HepG2 (cell line): Measurements from ENCODE around the gene MATK.

Source experiments
- CBX1 ChIP-seq: IDR thresholded peaks from one replicate; pipeline ENCODE4 v1.6.1; 2016; ENCODE audit warnings: antibody characterized with exemption, low read depth
- CBX5 ChIP-seq: sonication (generic); formaldehyde crosslinking; IDR thresholded peaks from 2 replicates; pipeline ENCODE4 v1.4.0; 2020; ENCODE audit warnings: missing genetic modification reagents, borderline replicate concordance
- CTCF ChIP-seq: sonication (generic); formaldehyde crosslinking; IDR thresholded peaks from 2 replicates; pipeline ENCODE4 v1.5.0; 2020; ENCODE audit warnings: mild to moderate bottlenecking, missing genetic modification reagents, moderate library complexity
- HNF1A ChIP-seq, 2 experiments: sonication (generic) in 1 of 2; formaldehyde crosslinking in 1 of 2; IDR thresholded peaks; 2 replicates each; pipeline versions ENCODE4 v1.4.0 to v1.6.1; 2016 to 2020; ENCODE audit warnings: borderline replicate concordance in 1 of 2, low read depth in 1 of 2, mild to moderate bottlenecking in 1 of 2, missing genetic modification reagents in 1 of 2

- TF ChIP-seq CBX5: no peak
- no peak for TF ChIP-seq HNF1A (IDR thresholded peaks at IDR 0.05; ENCODE audit: low read depth)
- no peak for TF ChIP-seq HNF1A (CRISPR knock-in tag; IDR thresholded peaks at IDR 0.05; ENCODE audit: borderline replicate concordance)
- TF ChIP-seq CBX1: no peak
- TF ChIP-seq CTCF: no peak
These were observed 5.9 kb upstream of the MATK start for GRCh38 chr19:3792114-3792513.
